Amniotic stem cell (primary cell): ENCODE measurements around the gene SEMA3E.
"Not testable (repeated sequence)": the region's sequence is repeated elsewhere in the genome, so short reads cannot be mapped to it uniquely, and the experiment has no call there.

Experiments
- DNase-seq: peaks from one replicate; lab custom pipeline; 2025; lab: John Stamatoyannopoulos, UW

SEMA3E gene

DNA sequence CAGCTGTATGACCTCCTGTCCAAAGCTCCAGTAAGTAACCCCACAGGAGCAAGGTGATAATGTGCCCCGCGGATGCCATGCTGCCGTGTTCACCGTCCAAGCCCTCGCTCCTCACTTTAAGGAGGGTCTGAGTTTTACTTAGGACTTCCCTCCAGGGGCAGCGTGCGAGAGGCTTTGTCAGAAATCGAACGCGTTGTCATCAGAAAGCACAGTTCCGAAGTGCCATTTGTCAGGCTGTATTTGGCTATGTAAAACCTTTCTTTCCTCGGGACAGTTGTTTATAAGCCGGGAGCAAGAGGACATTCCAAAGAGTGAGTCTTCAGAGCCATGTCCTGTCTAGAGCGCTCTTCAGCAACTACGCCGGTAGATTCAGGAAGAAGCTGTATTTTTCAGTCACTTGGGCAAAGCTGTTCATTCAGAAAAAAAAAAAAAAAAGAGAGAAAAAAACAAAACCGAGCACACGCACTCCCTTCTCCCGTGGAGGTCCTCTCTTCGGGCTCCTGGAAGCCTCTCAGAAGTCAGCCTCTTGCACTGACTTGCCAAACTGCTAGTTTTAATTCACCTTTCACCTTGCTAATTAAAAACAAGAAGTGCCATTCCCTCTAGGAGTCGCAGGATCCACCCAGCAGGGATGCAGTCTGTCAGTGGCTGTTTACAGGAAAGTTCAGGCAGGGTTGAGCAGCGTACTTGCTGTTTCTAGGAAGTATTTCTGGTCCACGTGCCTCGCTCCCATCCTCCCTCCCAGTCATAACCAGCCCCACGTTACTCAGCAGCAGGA, at the start of gene SEMA3E:
TSS of gene SEMA3E (minus strand) at position 676 of the 778 bp plus-strand sequence.
- no peak for DNase-seq

- peak; percentile 4 for DNase-seq
Observed at GRCh38 chr7:83697804-83698530, 49.0 kb upstream of the SEMA3E start.

- DNase-seq = no peak
Observed at GRCh38 chr7:83696101-83696500, 47.2 kb upstream of the SEMA3E start.

GRCh38 chr7:83695128-83695960, 46.4 kb upstream of the SEMA3E start:
- DNase-seq = no peak

GRCh38 chr7:83693256-83693655, 44.3 kb upstream of the SEMA3E start:
- DNase-seq = no peak

GRCh38 chr7:83691095-83691494, 42.2 kb upstream of the SEMA3E start:
- no peak for DNase-seq

- DNase-seq = no peak
Observed at GRCh38 chr7:83689855-83690254, 40.9 kb upstream of the SEMA3E start.

- DNase-seq = no peak
Observed at GRCh38 chr7:83686416-83686815, 37.5 kb upstream of the SEMA3E start.

- no peak for DNase-seq
Observed at GRCh38 chr7:83684928-83685327, 36.0 kb upstream of the SEMA3E start.

DNA sequence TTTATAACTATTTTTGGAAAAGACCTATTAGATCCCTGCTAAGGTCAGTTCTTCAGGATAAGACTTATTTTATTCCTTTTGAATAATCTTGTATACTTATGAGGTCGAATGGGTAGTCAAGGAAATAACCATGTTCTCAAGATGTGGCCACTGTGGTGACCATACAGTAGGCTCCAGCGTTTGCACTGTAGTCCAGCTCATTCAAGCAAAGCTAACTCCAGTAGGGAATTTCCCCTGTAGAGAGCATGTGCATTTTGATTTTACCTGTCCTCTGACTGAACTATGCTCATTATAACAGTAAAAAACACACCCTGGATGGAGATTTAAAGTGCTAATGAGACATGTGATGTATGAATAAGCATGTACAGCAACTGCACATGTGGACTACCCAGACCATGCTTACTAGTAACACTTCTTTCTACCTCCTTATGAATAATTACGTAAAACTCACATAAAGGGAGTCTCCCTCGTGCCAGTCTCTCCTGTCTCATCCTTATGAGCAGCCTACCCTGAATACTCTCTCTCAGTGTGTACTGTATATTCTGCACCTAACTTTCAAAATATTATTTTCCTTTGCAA, 32.4 kb upstream of the SEMA3E start:
- DNase-seq = no peak

DNA sequence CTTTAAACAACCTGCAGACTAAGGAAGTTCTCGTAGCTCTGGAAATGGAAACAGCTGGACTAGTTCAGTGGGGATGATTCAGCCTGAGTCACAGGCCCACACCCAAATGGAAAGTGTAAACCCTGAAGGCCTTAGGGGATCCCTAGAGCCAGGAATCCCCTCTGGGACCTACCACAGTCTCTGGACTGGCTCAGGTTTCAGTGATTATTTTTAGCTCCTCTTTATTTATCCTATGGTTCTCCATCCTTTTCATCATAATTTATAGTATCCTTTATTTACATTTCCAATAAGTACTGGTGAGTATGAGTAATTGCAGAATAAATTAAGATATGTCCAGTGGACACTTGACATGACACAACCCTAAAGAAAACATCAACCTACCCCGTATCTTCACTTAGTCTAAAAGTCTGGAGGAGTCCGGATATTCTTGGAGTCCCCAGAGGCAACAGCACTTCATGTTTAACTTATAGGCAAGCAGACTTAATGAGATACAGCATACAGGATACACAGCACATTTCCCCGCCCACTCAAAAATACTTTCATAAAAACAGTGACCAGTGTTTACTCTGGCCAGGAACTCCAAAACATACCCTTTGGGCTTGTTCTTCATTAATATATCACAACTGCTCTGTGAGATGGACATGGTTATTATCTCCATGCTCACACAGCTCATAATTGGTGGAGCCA, 28.4 kb upstream of the SEMA3E start:
- DNase-seq = peak; percentile 84

DNA sequence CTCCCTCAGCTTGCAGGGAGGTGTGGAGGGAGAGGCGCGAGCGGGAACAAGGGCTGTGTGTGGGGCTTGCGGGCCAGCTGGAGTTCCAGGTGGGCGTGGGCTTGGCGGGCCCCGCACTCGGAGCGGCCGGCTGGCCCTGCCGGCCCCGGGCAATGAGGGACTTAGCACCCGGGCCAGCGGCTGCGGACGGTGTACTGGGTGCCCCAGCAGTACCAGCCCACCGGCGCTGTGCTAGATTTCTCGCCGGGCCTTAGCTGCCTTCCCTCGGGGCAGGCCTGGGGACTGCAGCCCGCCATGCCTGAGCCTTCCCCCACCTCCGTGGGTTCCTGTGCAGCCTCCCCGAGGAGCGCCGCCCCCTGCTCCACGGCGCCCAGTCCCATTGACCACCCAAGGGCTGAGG, 24.4 kb upstream of the SEMA3E start:
- not testable (repeated sequence) for DNase-seq

DNA sequence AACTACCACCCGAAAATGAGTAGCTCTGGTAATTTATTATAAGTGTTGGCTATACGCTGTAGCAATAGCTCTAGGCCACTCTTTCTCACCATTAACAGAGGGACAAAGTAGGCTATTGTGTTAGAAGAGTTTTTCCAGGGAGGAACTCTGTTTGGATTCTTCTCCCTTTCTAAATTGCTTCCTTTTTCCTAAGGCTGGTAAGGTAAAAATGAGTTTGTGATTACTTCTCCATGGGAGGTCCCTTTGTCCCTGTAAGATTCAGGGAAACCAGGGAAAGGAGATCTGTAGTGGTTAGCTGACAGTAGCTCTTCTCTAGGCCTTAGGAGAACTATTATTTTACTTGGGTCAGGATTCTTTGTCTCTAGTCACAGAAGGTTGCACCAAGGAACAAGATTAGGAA, 23.2 kb upstream of the SEMA3E start:
- DNase-seq = no peak

DNA sequence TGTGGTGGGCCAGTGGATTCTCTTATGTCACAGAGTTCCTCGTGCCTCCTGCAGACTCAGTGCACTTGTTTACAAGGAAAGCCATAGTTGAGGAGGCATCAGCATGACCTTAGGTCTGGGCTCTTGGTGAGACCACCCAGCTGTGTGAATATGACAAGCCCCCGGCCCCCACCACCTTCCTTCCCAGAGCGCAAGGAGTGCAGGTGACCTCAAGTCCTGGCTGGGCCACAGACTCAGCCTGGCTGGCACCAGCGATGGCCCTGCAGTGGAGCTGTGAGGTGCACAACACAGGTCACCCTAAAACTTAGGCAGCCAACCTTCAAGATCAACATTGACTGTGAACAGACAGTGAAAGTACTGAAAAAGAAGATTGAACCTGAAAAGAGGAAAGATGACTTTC, 14.2 kb upstream of the SEMA3E start:
- no peak for DNase-seq

DNA sequence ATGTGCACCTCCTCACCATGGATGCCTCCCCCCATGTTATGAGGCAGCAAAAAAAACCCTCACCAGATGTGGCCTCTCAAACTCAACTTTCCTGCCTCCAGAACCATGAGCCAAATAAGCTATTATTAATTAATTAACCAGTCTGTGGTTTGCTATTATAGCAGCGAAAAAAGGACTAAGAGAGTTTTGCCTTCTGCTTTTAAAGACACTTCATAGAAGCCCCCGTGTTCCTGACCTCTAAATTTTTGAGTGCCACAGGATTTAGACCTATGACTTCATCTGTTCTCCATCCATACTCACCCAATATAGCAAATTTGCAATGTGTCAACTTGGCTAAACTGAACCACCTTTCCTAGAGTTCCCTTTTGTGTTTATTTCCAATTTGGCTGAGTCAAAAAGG, 9.2 kb upstream of the SEMA3E start:
- DNase-seq = no peak

DNA sequence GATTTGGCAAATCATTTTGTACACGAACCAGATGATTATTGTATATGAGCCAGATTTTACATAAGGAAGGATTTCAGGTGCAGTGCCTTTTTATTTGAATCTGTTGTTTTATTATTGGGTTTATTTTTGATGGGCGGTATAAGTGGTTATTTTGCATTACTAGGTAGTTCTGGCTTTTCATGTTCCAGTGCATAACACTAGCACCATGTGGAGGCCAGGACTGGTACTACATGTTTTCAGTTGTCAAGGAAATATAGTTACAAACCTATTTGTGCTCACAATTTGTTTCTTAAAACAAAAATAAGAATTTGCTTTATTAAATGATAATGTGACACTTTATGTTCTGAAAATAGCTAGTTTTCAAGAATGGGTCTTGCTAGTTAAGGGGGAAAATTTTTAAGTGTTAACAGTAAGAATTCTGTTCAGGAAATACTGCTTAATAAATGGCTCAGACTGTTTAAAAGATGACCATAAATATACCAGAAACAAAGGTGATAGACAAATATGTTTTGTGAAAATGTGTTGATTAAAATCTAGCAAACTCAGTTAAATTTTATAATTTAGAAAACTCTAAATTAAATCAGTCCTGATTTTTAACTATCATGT, 7.1 kb upstream of the SEMA3E start:
- DNase-seq = peak; percentile 28

GRCh38 chr7:83652481-83652880, 3.5 kb upstream of the SEMA3E start:
- DNase-seq = no peak

- no peak for DNase-seq
Observed at GRCh38 chr7:83649701-83650100, 762 bp upstream of the SEMA3E start.

- no peak for DNase-seq
Observed at GRCh38 chr7:83646027-83646426, 2.9 kb downstream of the SEMA3E start.

DNA sequence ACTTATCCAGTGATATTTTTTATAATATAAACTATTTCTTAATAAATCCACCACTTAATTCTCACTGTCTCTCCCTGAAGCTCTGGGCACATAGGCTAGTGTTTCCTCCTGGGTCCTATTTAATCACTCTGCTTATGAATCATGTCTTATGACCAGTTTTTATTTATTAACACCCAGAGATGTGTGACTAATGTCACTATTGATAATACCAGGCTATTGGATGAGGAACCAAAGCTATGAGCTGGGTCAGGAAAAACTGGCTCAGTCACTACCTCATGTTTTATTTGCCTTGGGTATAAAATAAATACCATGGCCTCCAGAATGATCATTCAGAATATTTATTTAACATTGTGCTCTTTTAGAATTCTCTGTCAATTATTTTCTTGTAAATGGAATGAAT, 5.2 kb downstream of the SEMA3E start:
- no peak for DNase-seq

DNA sequence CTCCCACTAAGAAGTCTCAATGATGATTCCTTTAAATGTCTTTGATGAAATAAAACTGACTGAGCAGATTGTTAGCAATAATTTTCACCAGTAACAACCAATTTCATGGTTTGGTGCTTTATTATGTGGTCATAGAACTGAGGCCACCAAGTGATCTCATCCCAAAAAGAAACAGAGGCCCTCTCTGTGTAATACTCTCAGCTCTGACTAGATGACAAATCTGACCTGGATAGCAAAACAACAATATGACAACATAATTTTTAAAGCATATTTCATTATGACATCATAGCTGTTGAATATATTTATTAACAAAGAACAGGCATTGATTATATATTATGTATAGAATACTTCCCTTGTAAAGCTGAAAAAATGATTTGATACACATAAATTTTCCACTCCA, 5.9 kb downstream of the SEMA3E start:
- no peak for DNase-seq
